H1 (cell line): ENCODE results near the gene ZNF622. TPM values are rescaled to one million over a fixed set of nuclear protein-coding genes. Genes with fewer than 3 reads are reported as not detected.

Experiments used
- CTCF ChIA-PET: fragments of 300-600 bp; sonication (Branson Sonifier 250); formaldehyde crosslinking; loops from one replicate; lab custom pipeline; 2021; ENCODE audit not compliant: partially characterized antibody; lab: Charles Lee
- POLR2A ChIA-PET: fragments of 300-600 bp; sonication (Branson Sonifier 250); formaldehyde crosslinking; loops from one replicate; lab custom pipeline; 2021; ENCODE audit warnings: inconsistent platforms; ENCODE audit not compliant: partially characterized antibody; lab: Charles Lee
- DNase-seq, 2 experiments: peaks; one replicate each; pipeline versions ENCODE4 v3.0.0 to v3.0.0-alpha.2; 2010 to 2022; ENCODE audit warnings: low spot score in 2 of 2, low read depth in 1 of 2, mixed read lengths in 1 of 2
- FAIRE-seq: peaks from 2 replicates; lab custom pipeline; 2011; peaks lifted over from hg19 to GRCh38; lab: Jason Lieb, UNC
- H2AFZ ChIP-seq: 2 replicates; pipeline ENCODE4 v1.8.1; 2012; ENCODE audit warnings: low read length, inconsistent platforms
- H2AK5ac ChIP-seq: 2 replicates; pipeline ENCODE4 v1.6.1; 2013; ENCODE audit warnings: low read depth, low read length
- H2BK120ac ChIP-seq: replicated peaks from 2 replicates; pipeline ENCODE3; 2013; ENCODE audit warnings: low read depth, low read length, inconsistent platforms
- H2BK12ac ChIP-seq: 2 replicates; pipeline ENCODE4 v1.6.1; 2013; ENCODE audit warnings: low read depth, low read length
- H2BK15ac ChIP-seq: 2 replicates; pipeline ENCODE4 v1.6.1; 2013; ENCODE audit warnings: low read length
- H2BK20ac ChIP-seq: 2 replicates; pipeline ENCODE4 v1.6.1; 2013; ENCODE audit warnings: low read length
- H2BK5ac ChIP-seq: 2 replicates; pipeline ENCODE4 v1.6.1; 2013; ENCODE audit warnings: low read depth, low read length
- H3K14ac ChIP-seq: 2 replicates; pipeline ENCODE4 v1.6.1; 2013; ENCODE audit warnings: inconsistent platforms; ENCODE audit not compliant: insufficient read length
- H3K18ac ChIP-seq: 2 replicates; pipeline ENCODE4 v1.6.1; 2013; ENCODE audit warnings: low read length; ENCODE audit errors: extremely low read depth
- H3K23ac ChIP-seq: 2 replicates; pipeline ENCODE4 v1.6.1; 2013; ENCODE audit warnings: inconsistent platforms; ENCODE audit not compliant: insufficient read length
- H3K23me2 ChIP-seq: 2 replicates; pipeline ENCODE4 v1.6.1; 2013; ENCODE audit warnings: low read depth, low read length
- H3K27ac ChIP-seq: 2 replicates; pipeline ENCODE4 v1.6.1; 2011; ENCODE audit warnings: low read depth, low read length, inconsistent platforms
- H3K27me3 ChIP-seq, 4 experiments: replicated peaks in 1 of 4; 1 replicate in 1 of 4; 2 replicates in 3 of 4; pipeline versions ENCODE4 v1.6.1 to v1.8.1; 2011 to 2013; ENCODE audit warnings: low read length in 3 of 4, mild to moderate bottlenecking in 3 of 4, inconsistent platforms in 2 of 4, mixed read lengths in 2 of 4, moderate library complexity in 1 of 4; ENCODE audit not compliant: control insufficient read depth in 3 of 4, insufficient read depth in 3 of 4; ENCODE audit errors: extremely low read depth in 1 of 4
- H3K36me3 ChIP-seq, 4 experiments: 2 replicates each; pipeline versions ENCODE4 v1.6.1 to v1.8.1; 2011 to 2013; ENCODE audit warnings: mild to moderate bottlenecking in 4 of 4, low read length in 3 of 4, moderate library complexity in 2 of 4, control low read depth in 1 of 4, inconsistent platforms in 1 of 4; ENCODE audit not compliant: insufficient read depth in 4 of 4, control insufficient read depth in 2 of 4
- H3K4ac ChIP-seq: replicated peaks from 2 replicates; pipeline ENCODE3; 2013; ENCODE audit warnings: low read length, low read depth, mixed read lengths, inconsistent platforms; ENCODE audit not compliant: insufficient read length
- H3K4me1 ChIP-seq, 4 experiments: replicated peaks in 1 of 4; 1 replicate in 1 of 4; 2 replicates in 3 of 4; pipeline versions ENCODE4 v1.6.1 to v1.8.1; 2011 to 2013; ENCODE audit warnings: low read length in 3 of 4, inconsistent platforms in 2 of 4, mixed read lengths in 1 of 4; ENCODE audit not compliant: insufficient read depth in 4 of 4, control insufficient read depth in 3 of 4
- H3K4me2 ChIP-seq, 2 experiments: 2 replicates each; pipeline versions ENCODE4 v1.6.1 to v1.8.1; 2011 to 2013; ENCODE audit warnings: low read depth in 2 of 2, low read length in 2 of 2, control low read depth in 1 of 2, inconsistent platforms in 1 of 2, mild to moderate bottlenecking in 1 of 2; ENCODE audit not compliant: insufficient read depth in 1 of 2
- H3K4me3 ChIP-seq, 4 experiments: fragments of 200-600, 300-600 bp in 1 of 4; sonication (generic), shearing (Covaris generic), sonication (Bioruptor Twin) in 1 of 4; 2 replicates each; pipeline versions ENCODE4 v1.5.1 to v1.8.1; 2011 to 2016; ENCODE audit warnings: low read length in 4 of 4, low read depth in 3 of 4, control low read depth in 2 of 4, inconsistent platforms in 2 of 4, mild to moderate bottlenecking in 2 of 4, mixed read lengths in 1 of 4, moderate library complexity in 1 of 4; ENCODE audit not compliant: insufficient read depth in 2 of 4; ENCODE audit errors: extremely low read depth in 1 of 4
- H3K56ac ChIP-seq: replicated peaks from 2 replicates; pipeline ENCODE3; 2013; ENCODE audit warnings: low read depth, mild to moderate bottlenecking, mixed read lengths, low read length, inconsistent platforms; ENCODE audit not compliant: insufficient read length
- H3K79me1 ChIP-seq: 2 replicates; pipeline ENCODE4 v1.6.1; 2013; ENCODE audit warnings: low read depth, low read length, control low read depth
- H3K79me2 ChIP-seq, 2 experiments: 2 replicates each; pipeline versions ENCODE4 v1.6.1 to v1.8.1; 2012 to 2013; ENCODE audit warnings: low read length in 2 of 2, mild to moderate bottlenecking in 2 of 2, inconsistent platforms in 1 of 2; ENCODE audit not compliant: insufficient read depth in 2 of 2, control insufficient read depth in 1 of 2
- H3K9ac ChIP-seq, 4 experiments: replicated peaks in 1 of 4; 1 replicate in 1 of 4; 2 replicates in 3 of 4; pipeline versions ENCODE4 v1.6.1 to v1.8.1; 2011 to 2013; ENCODE audit warnings: low read depth in 3 of 4, low read length in 3 of 4, control low read depth in 2 of 4, mild to moderate bottlenecking in 2 of 4, moderate library complexity in 2 of 4, inconsistent platforms in 1 of 4; ENCODE audit errors: extremely low read depth in 1 of 4
- H3K9me3 ChIP-seq, 2 experiments: 2 replicates each; pipeline versions ENCODE4 v1.6.1 to v1.8.1; 2012 to 2013; ENCODE audit warnings: mild to moderate bottlenecking in 2 of 2, moderate library complexity in 2 of 2, control low read depth in 1 of 2, inconsistent platforms in 1 of 2, low read depth in 1 of 2, low read length in 1 of 2, mixed read lengths in 1 of 2; ENCODE audit not compliant: insufficient read depth in 2 of 2
- H4K20me1 ChIP-seq, 2 experiments: replicated peaks in 1 of 2; 2 replicates each; pipeline versions ENCODE3 to v1.8.1; 2011 to 2013; ENCODE audit warnings: inconsistent platforms in 2 of 2, low read length in 2 of 2, mild to moderate bottlenecking in 1 of 2; ENCODE audit not compliant: insufficient read depth in 2 of 2, control insufficient read depth in 1 of 2
- H4K5ac ChIP-seq: 2 replicates; pipeline ENCODE4 v1.6.1; 2013; ENCODE audit warnings: low read length, low read depth, mixed read lengths, inconsistent platforms; ENCODE audit not compliant: insufficient read length
- H4K8ac ChIP-seq: 2 replicates; pipeline ENCODE4 v1.8.0; 2013; ENCODE audit warnings: mild to moderate bottlenecking, moderate library complexity, low read length, inconsistent platforms; ENCODE audit not compliant: insufficient read depth; ENCODE audit errors: extremely low read depth
- H4K91ac ChIP-seq: replicated peaks from 2 replicates; pipeline ENCODE3; 2013; ENCODE audit warnings: low read length, mixed read lengths, inconsistent platforms; ENCODE audit not compliant: insufficient read length
- BCL11A ChIP-seq, 2 experiments: IDR thresholded peaks; one replicate each; pipeline ENCODE4 v1.6.1; 2011; ENCODE audit warnings: low read depth in 2 of 2, low read length in 2 of 2, mild to moderate bottlenecking in 2 of 2
- CHD2 ChIP-seq: IDR thresholded peaks from 2 replicates; pipeline ENCODE4 v1.6.1; 2012; ENCODE audit warnings: low read length, improper control_type of control experiment
- KDM5A ChIP-seq: fragments of 200-600 bp; IDR thresholded peaks from 2 replicates; pipeline ENCODE4 v1.7.1; 2012; ENCODE audit warnings: mild to moderate bottlenecking, low read length, inconsistent platforms, mixed read lengths
- NRF1 ChIP-seq: IDR thresholded peaks from 2 replicates; pipeline ENCODE4 v1.6.1; 2011; ENCODE audit warnings: mild to moderate bottlenecking, low read depth, low read length, improper control_type of control experiment
- RXRA ChIP-seq: IDR thresholded peaks from 2 replicates; pipeline ENCODE4 v1.6.1; 2011; ENCODE audit warnings: low read depth, mild to moderate bottlenecking, low read length, moderate library complexity; ENCODE audit not compliant: insufficient read depth
- TCF12 ChIP-seq: IDR thresholded peaks from 2 replicates; pipeline ENCODE4 v1.6.1; 2011; ENCODE audit warnings: low read depth, mild to moderate bottlenecking, low read length
- WGBS, 2 experiments: shearing (Covaris generic) in 1 of 2; methylation state at CpG; one replicate each; pipeline versions ENCODE4 v1.1.6 to v1.1.7; 2013 to 2015; ENCODE audit warnings: low lambda C conversion rate in 2 of 2, mixed read lengths in 2 of 2, inconsistent platforms in 1 of 2, low coverage in 1 of 2, missing lambda C conversion rate in 1 of 2; ENCODE audit not compliant: insufficient replicate concordance in 2 of 2, insufficient coverage in 1 of 2, insufficient read length in 1 of 2; ENCODE audit errors: extremely low coverage in 1 of 2, missing lambda C conversion rate in 1 of 2; 5-methylcytosine and 5-hydroxymethylcytosine counted together
- polyA plus RNA-seq, 7 experiments: library from polyadenylated mRNA; depleted of rRNA in 3 of 7; stranded (reverse) in 5 of 7; unstranded in 2 of 7; fragments of >200 nt in 5 of 7; fragments of 200-250 nt in 2 of 7; gene quantifications; 1 replicate in 5 of 7; 2 replicates in 1 of 7; 4 replicates in 1 of 7; pipeline versions ENCODE4 v1.2.1 to v1.2.3, GENCODE V29; 2011 to 2013; ENCODE audit warnings: missing spikeins in 2 of 7, mixed read lengths in 2 of 7
- total RNA-seq: library from RNA; stranded (reverse); fragmentation: NEBNext Ultra II Directional; extraction: Animal tissue kit (Norgen Biotek cat#: 25700); gene quantifications from 2 replicates; pipeline ENCODE4 v1.2.1, GENCODE V29; 2021

The ZNF622 gene
- total and polyA plus RNA-seq, 2 of the 8 experiments (the other 6 are each of a cell fraction or from before 2014, with no cell fraction given): 8.8 to 30.8 TPM

DNA sequence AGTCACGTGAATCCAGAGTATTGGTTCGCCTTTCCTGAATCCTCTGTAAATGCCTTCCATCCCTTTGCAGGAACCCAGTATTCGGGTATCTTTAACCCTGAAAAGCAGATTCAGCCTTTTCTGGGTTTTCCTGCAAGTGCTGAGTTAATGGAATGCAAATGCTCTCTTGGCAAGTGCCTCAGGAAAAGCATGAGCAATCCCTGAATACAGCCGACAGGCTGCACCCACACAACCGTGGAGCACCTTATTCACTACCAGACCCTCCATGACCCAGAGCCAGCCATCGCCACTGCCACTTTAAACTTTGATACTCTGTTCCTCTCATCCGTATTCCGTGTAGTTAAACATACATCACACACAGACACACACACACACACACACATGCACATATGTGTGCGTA is 54.4 kb downstream of the ZNF622 start:
- no peaks in the 10 kb centered on the region for H3K23me2 ChIP-seq
- H2BK12ac ChIP-seq: no peak overlapping the region
- H2AFZ ChIP-seq: 0 out of 2 replicates have a peak overlapping the region, but pooled peaks have one; percentile 20
- no peak overlapping the region; a peak in 1 of 8 replicates for H3K4me3 ChIP-seq
- FAIRE-seq: no peak
- no peaks in the 10 kb centered on the region for H4K20me1 ChIP-seq
- WGBS, 2 experiments: 94% methylated on average over 9 of the region's 9 CpGs; no CpG with 5 or more reads in 1 of the 2 experiments
- no peak overlapping the region for H3K27ac ChIP-seq
- ChIA-PET CTCF (no interaction called here), POLR2A (no interaction called here)
- H2BK5ac ChIP-seq: no peak overlapping the region
- no peak overlapping the region for H2AK5ac ChIP-seq
- H3K79me1 ChIP-seq: no peaks in the 10 kb centered on the region
- no peak overlapping the region for H3K56ac ChIP-seq
- no peak overlapping the region for H4K91ac ChIP-seq
- no peaks in the 10 kb centered on the region for H3K36me3 ChIP-seq
- no peak overlapping the region for H3K14ac ChIP-seq
- H2BK20ac ChIP-seq: no peak overlapping the region
- no peak overlapping the region for H3K9ac ChIP-seq
- H2BK120ac ChIP-seq: no peak overlapping the region
- TF ChIP-seq CHD2 (no peak), TCF12 (no peak), NRF1 (no peak), RXRA (no peak), BCL11A (IDR thresholded peaks at IDR 0.05; ENCODE audit: low read depth in 2 of 2, low read length in 2 of 2) (no peak), KDM5A (no peak)
- H3K18ac ChIP-seq: no peak overlapping the region
- no peak overlapping the region for H3K4ac ChIP-seq
- no peak overlapping the region for H3K4me2 ChIP-seq
- peaks cover 0 to 1% (median 0%) of the 10 kb centered on the region in 4 experiments; a peak in 1 of 7 replicates for H3K27me3 ChIP-seq
- no peak overlapping the region for H4K8ac ChIP-seq
- no peaks in the 10 kb centered on the region for H3K4me1 ChIP-seq
- H3K23ac ChIP-seq: no peak overlapping the region
- H4K5ac ChIP-seq: no peak overlapping the region
- H2BK15ac ChIP-seq: no peak overlapping the region
- H3K9me3 ChIP-seq: no peaks in the 10 kb centered on the region
- no peaks in the 10 kb centered on the region for H3K79me2 ChIP-seq
- DNase-seq: no peak
